GM20431 (cell line): ENCODE results near the gene HBS1L.

Experiments
- in situ Hi-C: fragments of 300-500 bp; cut with MseI, MboI; formaldehyde crosslinking; loops from one replicate; pipeline ENCODE4 v1.15.0; 2020; ENCODE audit warnings: low sequenced_read_pairs; ENCODE audit not compliant: unreplicated experiment

HBS1L gene

DNA sequence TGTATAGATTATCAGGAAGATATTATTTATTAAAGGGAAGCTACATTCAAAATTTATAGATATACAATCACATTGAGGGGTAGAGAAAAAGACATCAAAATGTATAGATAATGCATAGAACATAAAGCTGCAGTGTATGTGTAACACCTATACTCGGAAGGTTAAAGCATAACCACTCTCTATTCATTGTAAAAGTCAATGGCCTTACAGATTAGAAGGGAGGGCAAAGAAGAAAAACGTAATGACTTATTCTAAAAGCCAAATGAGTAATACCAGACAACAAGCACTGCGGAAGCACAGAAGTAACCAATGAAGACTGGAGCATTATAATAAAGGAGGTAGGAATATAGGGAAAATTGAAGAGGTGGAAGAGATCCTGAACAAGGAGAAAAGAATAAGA is 11.3 kb downstream of the HBS1L start:
- in situ Hi-C loops: no loop called here

DNA sequence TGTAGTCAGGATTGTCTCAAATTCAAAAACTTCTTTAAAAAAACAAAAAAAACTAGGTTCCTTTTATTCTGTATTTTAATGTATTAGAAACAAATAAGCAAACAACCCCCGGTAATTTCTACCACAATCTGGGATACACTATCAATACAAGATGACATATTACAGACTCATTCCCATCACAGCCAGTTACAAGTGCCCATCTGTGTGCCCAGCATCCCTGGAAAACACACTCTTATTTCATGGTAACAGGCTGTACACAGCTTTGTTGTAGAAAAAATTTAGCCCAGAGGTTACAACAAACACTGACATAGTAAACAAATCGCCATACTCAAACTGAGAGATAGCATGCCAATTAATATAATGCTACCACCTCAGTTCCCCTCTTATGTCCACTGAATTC is 16.3 kb downstream of the HBS1L start:
- in situ Hi-C loops: no loop called here

GRCh38 chr6:135037541-135037940 is 17.1 kb downstream of the HBS1L start:
- in situ Hi-C loops: no loop called here

DNA sequence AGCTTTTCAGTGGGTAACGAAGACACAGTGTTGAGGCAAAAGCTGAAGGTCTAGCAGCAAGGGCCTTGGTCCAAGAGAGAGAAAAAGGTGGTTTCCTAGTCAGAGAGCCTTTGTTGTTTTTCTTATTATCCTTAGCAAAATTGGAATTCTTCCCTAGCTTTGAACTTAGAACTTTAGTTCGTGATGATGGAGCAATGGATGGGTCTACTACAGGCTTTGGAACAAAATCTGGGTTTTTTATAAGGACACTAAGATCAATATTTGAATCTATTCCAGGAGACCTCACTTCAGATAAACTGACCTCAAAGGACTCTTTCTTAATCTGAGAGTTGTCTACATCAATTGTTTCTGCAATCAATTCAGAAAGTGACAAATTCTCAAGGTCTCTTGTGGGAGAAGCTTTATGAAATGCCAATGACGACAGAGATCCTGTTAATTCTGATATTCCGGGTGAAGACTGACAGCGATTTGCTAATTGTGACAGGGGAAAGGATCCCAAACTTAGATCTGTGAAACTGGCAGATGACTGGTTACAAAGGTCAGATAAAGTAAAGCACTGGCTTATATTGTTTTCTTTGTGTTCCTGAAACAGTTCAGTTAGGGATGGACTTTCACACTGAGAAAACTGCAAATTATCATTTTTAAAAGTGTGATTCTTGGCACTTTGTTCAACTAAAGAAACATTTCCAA is 17.7 kb downstream of the HBS1L start:
- in situ Hi-C loops: no loop called here

DNA sequence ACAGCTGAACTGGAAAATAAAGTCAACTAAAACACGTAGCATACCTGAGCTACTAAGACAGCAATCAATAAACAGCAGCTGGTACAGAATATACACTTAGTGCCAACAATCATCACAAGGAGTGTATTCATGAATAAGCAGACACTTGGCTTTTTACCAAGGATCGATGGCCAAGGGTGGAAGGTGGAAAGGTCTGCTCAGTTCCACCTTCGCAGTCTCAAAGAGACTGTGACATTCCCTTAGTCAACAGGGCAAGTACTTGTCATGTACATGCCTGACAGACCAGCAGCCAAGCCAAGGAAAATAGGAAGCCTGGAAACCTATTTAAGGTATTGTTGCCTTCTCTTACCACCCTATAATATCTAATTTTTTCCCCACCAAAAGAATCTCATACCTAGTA is 21.4 kb downstream of the HBS1L start:
- in situ Hi-C loops: no loop called here

GRCh38 chr6:135030532-135031178 is 24.0 kb downstream of the HBS1L start:
- in situ Hi-C loops: no loop called here

DNA sequence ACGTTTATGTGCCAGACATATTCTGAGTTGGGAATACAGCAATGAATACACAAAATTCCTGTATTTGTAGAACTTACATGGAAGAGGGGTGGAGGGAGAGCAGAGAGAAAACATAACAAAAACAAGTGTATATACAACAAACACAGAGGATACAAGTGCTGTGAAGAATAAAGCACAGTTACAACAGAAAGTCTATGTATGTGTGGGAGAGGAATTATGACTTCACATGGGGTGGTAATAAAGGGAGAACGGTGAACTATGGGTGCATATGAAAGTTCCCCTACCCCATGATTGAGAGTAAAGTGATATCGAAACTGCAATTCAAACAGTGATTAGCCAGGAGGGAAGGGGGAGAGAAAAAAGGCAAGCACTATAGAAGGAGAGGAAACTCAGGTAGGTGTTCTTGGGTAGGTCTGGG is 24.6 kb downstream of the HBS1L start:
- in situ Hi-C loops: no loop called here

DNA sequence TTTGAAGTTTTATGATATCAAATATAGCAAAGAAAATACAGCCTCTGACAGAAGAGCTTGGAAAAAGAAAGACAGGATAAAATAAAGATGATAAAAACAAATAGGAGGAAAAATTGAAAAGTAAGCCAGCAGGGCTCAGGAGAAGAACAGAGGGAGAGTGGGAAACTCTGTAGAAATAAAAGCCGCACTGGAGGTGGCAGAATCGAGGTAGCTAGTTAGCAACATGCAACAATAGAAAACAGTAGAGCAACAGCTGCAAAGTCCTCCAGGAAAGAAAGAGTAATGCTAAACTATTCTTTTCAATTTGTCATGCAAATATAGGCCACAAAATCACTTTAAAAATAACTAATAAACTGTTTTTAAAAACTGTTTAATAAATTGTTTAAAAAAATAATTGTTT is 28.8 kb downstream of the HBS1L start:
- in situ Hi-C loops: no loop called here

- in situ Hi-C loops: no loop called here
Observed at GRCh38 chr6:135025175-135025574, 29.4 kb downstream of the HBS1L start.

GRCh38 chr6:135022050-135022697 is 32.4 kb downstream of the HBS1L start:
- in situ Hi-C loops: no loop called here

GRCh38 chr6:135021310-135022049 is 33.1 kb downstream of the HBS1L start:
- in situ Hi-C loops: no loop called here

DNA sequence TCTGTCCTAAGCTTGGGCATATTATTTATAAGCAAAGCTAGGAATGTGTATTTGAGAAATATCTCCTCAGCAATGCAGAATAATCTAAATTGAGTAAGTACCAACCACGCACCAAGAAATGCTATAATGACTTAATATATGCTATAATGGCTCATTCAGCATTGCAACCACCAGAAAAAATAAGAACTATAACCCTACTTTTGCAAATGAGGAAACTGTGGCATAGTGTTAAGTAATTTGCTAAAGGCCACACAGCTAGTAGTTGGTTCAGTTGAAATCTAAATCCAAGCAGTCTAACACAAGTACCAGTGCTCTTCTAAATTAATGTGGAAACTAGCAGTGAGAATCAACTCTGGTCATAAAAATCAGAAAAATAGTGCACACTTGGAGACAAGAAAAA is 35.7 kb downstream of the HBS1L start:
- in situ Hi-C loops: no loop called here

GRCh38 chr6:135018052-135018451 is 36.6 kb downstream of the HBS1L start:
- in situ Hi-C loops: no loop called here

- in situ Hi-C loops: no loop called here
Observed at GRCh38 chr6:135014353-135014832, 40.2 kb downstream of the HBS1L start.

GRCh38 chr6:135013211-135013610 is 41.4 kb downstream of the HBS1L start:
- in situ Hi-C loops: no loop called here

- in situ Hi-C loops: no loop called here
Observed at GRCh38 chr6:135012764-135013163, 41.9 kb downstream of the HBS1L start.

DNA sequence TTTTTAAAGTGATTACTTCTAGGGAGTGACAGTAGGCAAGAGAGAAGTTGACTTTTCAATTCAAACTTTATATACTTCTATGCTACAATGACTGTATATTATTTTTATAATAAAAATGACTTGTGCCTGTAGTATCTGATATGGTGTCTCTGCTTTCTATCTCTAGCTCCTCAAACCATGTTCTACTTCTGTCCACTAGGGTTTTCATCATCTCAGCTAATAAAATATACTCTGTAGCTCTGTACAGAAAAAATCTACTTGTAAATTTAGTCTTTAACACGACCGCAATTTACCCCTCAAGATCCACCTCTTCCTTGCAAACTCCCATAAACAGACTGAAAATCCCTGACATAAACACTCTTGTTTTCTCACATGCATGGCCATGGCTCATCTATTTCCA is 42.3 kb downstream of the HBS1L start:
- in situ Hi-C loops: no loop called here

GRCh38 chr6:135008941-135009290 is 45.7 kb downstream of the HBS1L start:
- in situ Hi-C loops: no loop called here

- in situ Hi-C loops: no loop called here
Observed at GRCh38 chr6:135008072-135008940, 46.3 kb downstream of the HBS1L start.

- in situ Hi-C loops: no loop called here
Observed at GRCh38 chr6:135006386-135006914, 48.2 kb downstream of the HBS1L start.
